GM12878 (cell line): ENCODE measurements around the gene TRIM63. TPM values are rescaled to one million over a fixed set of nuclear protein-coding genes. Genes with fewer than 3 reads are reported as not detected.

Source experiments
- ATAC-seq: fragments of 200-7000 bp; cut with Tn5 transposase; 3 replicates; pipeline ENCODE4 v1.9.1; 2020; ENCODE audit warnings: mild to moderate bottlenecking, moderate library complexity
- BruUV-seq: library from RNA; stranded (reverse); fragments of 400-500 nt; replicated peaks from 2 replicates; lab custom pipeline; 2021; lab: Mats Ljungman, UMichigan
- CTCF ChIA-PET: fragments of 300-600 bp; sonication (Branson Sonifier 250); formaldehyde crosslinking; extraction: SDS; loops from one replicate; lab custom pipeline; 2021; ENCODE audit warnings: inconsistent platforms; lab: Yijun Ruan, JAX
- POLR2A ChIA-PET: fragments of 350-600 bp; formaldehyde crosslinking; extraction: SDS; loops from one replicate; lab custom pipeline; 2021; ENCODE audit warnings: inconsistent platforms; lab: Charles Lee
- RAD21 ChIA-PET: fragments of 300-600 bp; sonication (Branson Sonifier 250); formaldehyde crosslinking; loops from one replicate; lab custom pipeline; 2023; ENCODE audit warnings: antibody characterized with exemption; ENCODE audit not compliant: unreplicated experiment; lab: Charles Lee
- SMC1A ChIA-PET: fragments of 300-600 bp; sonication (Branson Sonifier 250); formaldehyde crosslinking; loops from one replicate; lab custom pipeline; 2023; ENCODE audit not compliant: unreplicated experiment, uncharacterized antibody; lab: Charles Lee
- DNase-seq: peaks from one replicate; pipeline ENCODE4 v3.0.0-alpha.2; 2011; ENCODE audit warnings: low read depth, low spot score
- FAIRE-seq: peaks from 3 replicates; lab custom pipeline; 2011; peaks lifted over from hg19 to GRCh38; lab: Jason Lieb, UNC
- H2AFZ ChIP-seq: 2 replicates; pipeline ENCODE4 v1.6.0; 2011; ENCODE audit warnings: low read depth, low read length, control low read depth; ENCODE audit not compliant: control insufficient read depth
- H3K27ac ChIP-seq: 2 replicates; pipeline ENCODE4 v1.5.1; 2011; ENCODE audit warnings: control low read depth; ENCODE audit not compliant: control insufficient read depth, insufficient read depth
- H3K27me3 ChIP-seq, 2 experiments: replicated peaks in 1 of 2; 2 replicates each; pipeline versions ENCODE4 v1.6.0 to v1.6.1; 2011; ENCODE audit warnings: low read length in 1 of 2; ENCODE audit not compliant: control insufficient read depth in 2 of 2, insufficient read depth in 2 of 2
- H3K36me3 ChIP-seq, 2 experiments: 2 replicates each; pipeline ENCODE4 v1.5.1; 2011; ENCODE audit warnings: low read length in 1 of 2; ENCODE audit not compliant: control insufficient read depth in 2 of 2, insufficient read depth in 2 of 2
- H3K4me1 ChIP-seq: 2 replicates; pipeline ENCODE4 v1.6.1; 2011; ENCODE audit warnings: mild to moderate bottlenecking, low read length, moderate library complexity, mixed read lengths; ENCODE audit not compliant: control insufficient read depth, insufficient read depth
- H3K4me2 ChIP-seq: 2 replicates; pipeline ENCODE4 v1.6.0; 2011; ENCODE audit warnings: control low read depth; ENCODE audit not compliant: control insufficient read depth, insufficient read depth
- H3K4me3 ChIP-seq: fragments of 200-600 bp; sonication (generic); 2 replicates; pipeline ENCODE4 v1.5.1; 2016
- H3K79me2 ChIP-seq: 2 replicates; pipeline ENCODE4 v1.6.0; 2011; ENCODE audit warnings: low read length; ENCODE audit not compliant: control insufficient read depth, insufficient read depth
- H3K9ac ChIP-seq: 2 replicates; pipeline ENCODE4 v1.8.0; 2011; ENCODE audit warnings: low read length, control low read depth, mixed read lengths; ENCODE audit not compliant: control insufficient read depth, insufficient read depth
- H3K9me3 ChIP-seq: replicated peaks from 3 replicates; pipeline ENCODE4 v1.5.1; 2011; ENCODE audit warnings: mild to moderate bottlenecking, low read length; ENCODE audit not compliant: control insufficient read depth, insufficient read depth
- H4K20me1 ChIP-seq: 2 replicates; pipeline ENCODE4 v1.6.0; 2011; ENCODE audit not compliant: control insufficient read depth, insufficient read depth
- CBX5 ChIP-seq: sonication (generic); IDR thresholded peaks from 2 replicates; pipeline ENCODE4 v1.6.1; 2016; ENCODE audit warnings: low read depth, moderate library complexity, mild to moderate bottlenecking, inconsistent platforms
- EGR1 ChIP-seq, 2 experiments: IDR thresholded peaks; 1 replicate in 1 of 2; 2 replicates in 1 of 2; pipeline ENCODE4 v1.6.1; 2011 to 2012; ENCODE audit warnings: low read depth in 2 of 2, low read length in 2 of 2, borderline replicate concordance in 1 of 2, mild to moderate bottlenecking in 1 of 2, moderate library complexity in 1 of 2
- POLR2AphosphoS5 ChIP-seq: IDR thresholded peaks from 2 replicates; pipeline ENCODE4 v1.6.1; 2011; ENCODE audit warnings: mild to moderate bottlenecking, low read length, inconsistent platforms
- SIN3A ChIP-seq: IDR thresholded peaks from 2 replicates; pipeline ENCODE4 v1.6.1; 2012; ENCODE audit warnings: low read depth, low read length, improper control_type of control experiment
- STAT3 ChIP-seq: IDR thresholded peaks from 2 replicates; pipeline ENCODE4 v1.6.1; 2011; ENCODE audit warnings: low read depth, low read length, improper control_type of control experiment
- SUPT20H ChIP-seq: IDR thresholded peaks from 2 replicates; pipeline ENCODE4 v1.6.1; 2011; ENCODE audit warnings: low read depth, mild to moderate bottlenecking, low read length, moderate library complexity, borderline replicate concordance; ENCODE audit not compliant: control insufficient read depth
- WGBS: methylation state at CpG from one replicate; pipeline ENCODE4 v1.1.6; 2016; ENCODE audit warnings: low lambda C conversion rate; ENCODE audit not compliant: insufficient replicate concordance, insufficient coverage; ENCODE audit errors: missing lambda C conversion rate; 5-methylcytosine and 5-hydroxymethylcytosine counted together
- in situ Hi-C: fragments of 300-500 bp; cut with MboI; formaldehyde crosslinking; loops from 9 replicates; pipeline ENCODE4 v1.14.3; 2018; ENCODE audit warnings: mixed read lengths
- intact Hi-C: fragments of 100-400 bp; cut with micrococcal nuclease; formaldehyde crosslinking; loops from one replicate; pipeline ENCODE4 v1.14.2; 2022; ENCODE audit not compliant: unreplicated experiment
- polyA plus RNA-seq, 11 experiments: library from polyadenylated mRNA; depleted of rRNA in 4 of 11; unstranded in 6 of 11; stranded (reverse) in 5 of 11; fragments of >200 nt; fragmentation: Nextera tagmentation in 4 of 11; fragmentation: Illumina TruSeq in 1 of 11; extraction: Ambion mirVana in 4 of 11; extraction: Trizol in 1 of 11; gene quantifications; 1 replicate in 1 of 11; 2 replicates in 10 of 11; pipeline versions ENCODE4 v1.2.1 to v1.2.3, GENCODE V29; 2011 to 2016; ENCODE audit warnings: inconsistent platforms in 2 of 11, missing spikeins in 2 of 11, low read depth in 1 of 11
- total RNA-seq, 4 experiments: library from RNA; depleted of rRNA in 3 of 4; stranded (reverse); fragments of >200 nt in 3 of 4; fragmentation: Illumina TruSeq in 1 of 4; extraction: Trizol in 1 of 4; gene quantifications; 2 replicates each; pipeline versions ENCODE4 v1.2.1 to v1.2.3, GENCODE V29; 2013 to 2021
- TF ChIP-seq, protein P1 (sequence below): IDR thresholded peaks from 2 replicates; pipeline ENCODE4 v1.6.1; 2011; ENCODE audit warnings: borderline replicate concordance, low read depth, mild to moderate bottlenecking, moderate library complexity, low read length; ENCODE audit not compliant: insufficient read depth, poor library complexity, severe bottlenecking
- TF ChIP-seq, protein P2 (sequence below): IDR thresholded peaks from 2 replicates; pipeline ENCODE4 v1.6.1; 2011; ENCODE audit warnings: borderline replicate concordance, low read depth, mild to moderate bottlenecking, moderate library complexity, mixed read lengths, low read length; ENCODE audit not compliant: insufficient read depth; ENCODE audit errors: extremely low read length
- TF ChIP-seq, protein P3 (sequence below): fragments of 450-650 bp; IDR thresholded peaks from 2 replicates; pipeline ENCODE4 v1.6.1; 2018; ENCODE audit warnings: mild to moderate bottlenecking, low read depth, moderate library complexity; ENCODE audit not compliant: partially characterized antibody
- TF ChIP-seq, protein P4 (sequence below): IDR thresholded peaks from 2 replicates; pipeline ENCODE4 v1.6.1; 2012; ENCODE audit warnings: low read depth, low read length, improper control_type of control experiment

Gene TRIM63
- total and polyA plus RNA-seq, 10 of the 15 experiments (the other 5 are each of a cell fraction or from before 2014, with no cell fraction given), result not detected

DNA sequence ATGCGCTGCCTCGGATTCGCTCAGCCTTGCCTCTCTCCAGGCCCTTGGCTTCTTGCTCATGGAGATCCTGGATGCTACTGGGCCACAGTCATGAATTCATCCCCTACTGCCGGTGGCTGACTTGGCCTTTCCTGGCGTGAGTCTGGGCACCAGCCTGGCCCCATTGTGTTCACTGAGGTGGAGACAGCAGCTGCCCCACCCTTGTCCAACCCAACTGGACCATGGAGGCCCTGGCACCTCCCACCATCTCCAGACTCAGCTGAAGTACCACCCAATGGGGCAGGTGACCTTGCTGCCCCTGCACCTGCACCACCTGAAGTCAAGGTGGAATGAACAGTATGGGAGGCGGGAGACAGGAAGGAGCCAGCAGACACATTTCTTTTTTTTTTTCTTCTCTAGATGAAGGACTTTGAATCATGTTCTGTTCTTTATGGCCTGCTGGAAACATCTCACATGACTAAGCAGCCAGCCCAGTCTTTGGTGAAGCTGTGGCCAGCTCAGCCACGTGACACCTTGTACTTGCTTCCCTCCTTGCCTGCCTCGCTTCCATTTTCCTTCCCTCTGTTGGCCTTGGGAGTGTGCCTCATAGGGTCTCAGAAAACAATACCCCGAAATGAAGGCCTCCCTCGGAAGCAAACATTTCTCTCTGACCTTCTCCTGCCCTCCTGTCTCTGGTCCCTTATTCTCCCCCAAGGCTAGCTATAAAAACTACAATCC, 17.7 kb downstream of the TRIM63 start:
- RAD21 ChIA-PET, result no interaction called here
- intact Hi-C loops, result no loop called here
- no peak overlapping the region for H2AFZ ChIP-seq

DNA sequence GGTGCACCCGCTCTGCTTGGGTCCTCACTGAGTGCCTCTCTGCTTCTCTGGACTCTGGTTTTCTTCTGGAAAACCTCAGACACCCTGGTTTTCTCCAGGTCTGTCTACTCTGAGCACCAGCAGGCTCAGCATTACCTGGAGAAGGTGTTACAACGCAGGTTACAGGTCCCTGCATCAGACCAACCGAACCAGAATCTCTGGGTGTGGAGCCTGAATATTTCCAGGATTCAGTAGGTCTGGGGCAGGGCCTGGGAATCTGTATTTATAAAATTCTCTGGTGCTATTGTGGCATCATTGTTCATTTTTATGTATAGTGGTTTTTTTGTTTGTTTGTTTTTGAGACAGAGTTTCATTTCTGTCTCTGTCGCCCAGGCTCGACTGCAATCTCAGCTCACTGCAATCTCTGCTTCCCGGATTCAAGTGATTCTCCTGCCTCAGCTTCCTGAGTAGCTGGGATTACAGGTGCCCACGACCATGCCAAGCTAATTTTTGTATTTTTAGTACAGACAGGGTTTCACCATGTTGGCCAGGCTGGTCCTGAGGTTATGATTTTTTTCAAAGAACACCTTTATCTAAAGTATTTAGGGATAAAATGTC, 20.1 kb downstream of the TRIM63 start:
- no peak for DNase-seq
- no peaks in the 10 kb centered on the region for H3K4me1 ChIP-seq
- H3K27ac ChIP-seq, result no peak overlapping the region
- no TSS peak for BruUV-seq
- no peak for ATAC-seq
- H3K9me3 ChIP-seq, result no peaks in the 10 kb centered on the region
- POLR2A ChIA-PET, result interaction anchor here (0.5 kb wide), 1 partner anchor 113 kb away, joined by 9 read pairs; no protein-coding TSS in a partner anchor
- no peak overlapping the region for H3K4me2 ChIP-seq
- in situ Hi-C loops (loop anchor here (5.0 kb wide), 1 partner anchor 95 kb away; no protein-coding TSS in a partner anchor), intact Hi-C loops (no loop called here)
- peaks cover 13 to 21% of the 10 kb centered on the region in 2 experiments for H3K27me3 ChIP-seq
- FAIRE-seq, result no peak
- SMC1A ChIA-PET, result no interaction called here
- RAD21 ChIA-PET, result no interaction called here
- H3K36me3 ChIP-seq, result no peaks in the 10 kb centered on the region
- H4K20me1 ChIP-seq, result no peaks in the 10 kb centered on the region
- H3K9ac ChIP-seq, result no peak overlapping the region
- no peak overlapping the region for H2AFZ ChIP-seq
- WGBS, result 24% methylated on average over 7 of the region's 7 CpGs
- CTCF ChIA-PET, result no interaction called here
- H3K4me3 ChIP-seq, result no peak overlapping the region
- no peaks in the 10 kb centered on the region for H3K79me2 ChIP-seq
- TF ChIP-seq, protein P1, sequence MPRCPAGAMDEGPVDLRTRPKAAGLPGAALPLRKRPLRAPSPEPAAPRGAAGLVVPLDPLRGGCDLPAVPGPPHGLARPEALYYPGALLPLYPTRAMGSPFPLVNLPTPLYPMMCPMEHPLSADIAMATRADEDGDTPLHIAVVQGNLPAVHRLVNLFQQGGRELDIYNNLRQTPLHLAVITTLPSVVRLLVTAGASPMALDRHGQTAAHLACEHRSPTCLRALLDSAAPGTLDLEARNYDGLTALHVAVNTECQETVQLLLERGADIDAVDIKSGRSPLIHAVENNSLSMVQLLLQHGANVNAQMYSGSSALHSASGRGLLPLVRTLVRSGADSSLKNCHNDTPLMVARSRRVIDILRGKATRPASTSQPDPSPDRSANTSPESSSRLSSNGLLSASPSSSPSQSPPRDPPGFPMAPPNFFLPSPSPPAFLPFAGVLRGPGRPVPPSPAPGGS, result no peak
- TF ChIP-seq, protein P2, sequence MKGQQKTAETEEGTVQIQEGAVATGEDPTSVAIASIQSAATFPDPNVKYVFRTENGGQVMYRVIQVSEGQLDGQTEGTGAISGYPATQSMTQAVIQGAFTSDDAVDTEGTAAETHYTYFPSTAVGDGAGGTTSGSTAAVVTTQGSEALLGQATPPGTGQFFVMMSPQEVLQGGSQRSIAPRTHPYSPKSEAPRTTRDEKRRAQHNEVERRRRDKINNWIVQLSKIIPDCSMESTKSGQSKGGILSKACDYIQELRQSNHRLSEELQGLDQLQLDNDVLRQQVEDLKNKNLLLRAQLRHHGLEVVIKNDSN, result no peak
- TF ChIP-seq, protein P3, sequence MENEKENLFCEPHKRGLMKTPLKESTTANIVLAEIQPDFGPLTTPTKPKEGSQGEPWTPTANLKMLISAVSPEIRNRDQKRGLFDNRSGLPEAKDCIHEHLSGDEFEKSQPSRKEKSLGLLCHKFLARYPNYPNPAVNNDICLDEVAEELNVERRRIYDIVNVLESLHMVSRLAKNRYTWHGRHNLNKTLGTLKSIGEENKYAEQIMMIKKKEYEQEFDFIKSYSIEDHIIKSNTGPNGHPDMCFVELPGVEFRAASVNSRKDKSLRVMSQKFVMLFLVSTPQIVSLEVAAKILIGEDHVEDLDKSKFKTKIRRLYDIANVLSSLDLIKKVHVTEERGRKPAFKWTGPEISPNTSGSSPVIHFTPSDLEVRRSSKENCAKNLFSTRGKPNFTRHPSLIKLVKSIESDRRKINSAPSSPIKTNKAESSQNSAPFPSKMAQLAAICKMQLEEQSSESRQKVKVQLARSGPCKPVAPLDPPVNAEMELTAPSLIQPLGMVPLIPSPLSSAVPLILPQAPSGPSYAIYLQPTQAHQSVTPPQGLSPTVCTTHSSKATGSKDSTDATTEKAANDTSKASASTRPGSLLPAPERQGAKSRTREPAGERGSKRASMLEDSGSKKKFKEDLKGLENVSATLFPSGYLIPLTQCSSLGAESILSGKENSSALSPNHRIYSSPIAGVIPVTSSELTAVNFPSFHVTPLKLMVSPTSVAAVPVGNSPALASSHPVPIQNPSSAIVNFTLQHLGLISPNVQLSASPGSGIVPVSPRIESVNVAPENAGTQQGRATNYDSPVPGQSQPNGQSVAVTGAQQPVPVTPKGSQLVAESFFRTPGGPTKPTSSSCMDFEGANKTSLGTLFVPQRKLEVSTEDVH, result no peak
- TF ChIP-seq POLR2AphosphoS5 (no peak), SUPT20H (no peak), STAT3 (no peak)

More for the DNA sequence above, 17.7 kb downstream of the TRIM63 start:
- no peak for FAIRE-seq
- Histone ChIP-seq H3K4me1 (no peaks in the 10 kb centered on the region), H3K36me3 (no peaks in the 10 kb centered on the region), H3K4me2 (no peak overlapping the region), H3K4me3 (no peak overlapping the region), H3K9ac (no peak overlapping the region), H4K20me1 (no peaks in the 10 kb centered on the region), H3K79me2 (no peaks in the 10 kb centered on the region), H3K27ac (no peak overlapping the region), H3K9me3 (no peaks in the 10 kb centered on the region), H3K27me3 (peaks cover 10 to 19% of the 10 kb centered on the region in 2 experiments)
- ChIA-PET SMC1A (no interaction called here), POLR2A (no interaction called here), CTCF (interaction anchor here (0.6 kb wide), 1 partner anchor 94 kb away, joined by 3 read pairs; no protein-coding TSS in a partner anchor)
- ATAC-seq, result no peak
- no TSS peak for BruUV-seq
- DNase-seq, result no peak
- TF ChIP-seq, protein P4, sequence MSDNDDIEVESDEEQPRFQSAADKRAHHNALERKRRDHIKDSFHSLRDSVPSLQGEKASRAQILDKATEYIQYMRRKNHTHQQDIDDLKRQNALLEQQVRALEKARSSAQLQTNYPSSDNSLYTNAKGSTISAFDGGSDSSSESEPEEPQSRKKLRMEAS, result no peak
- TF ChIP-seq SIN3A (no peak), EGR1 (IDR thresholded peaks at IDR 0.05; ENCODE audit: borderline replicate concordance in 1 of 2, low read depth in 2 of 2, low read length in 2 of 2) (no peak), CBX5 (no peak)
- in situ Hi-C loops, result loop anchor here (5.0 kb wide), 1 partner anchor 93 kb away; no protein-coding TSS in a partner anchor
- WGBS, result 39% methylated on average over 10 of the region's 10 CpGs
